HCT116 (cell line): ENCODE results near the gene HIPK3. TPM values are rescaled to one million over a fixed set of nuclear protein-coding genes. Genes with fewer than 3 reads are reported as not detected.

Source experiments
- ATAC-seq: fragments of 200-7000 bp; cut with Tn5 transposase; 2 replicates; pipeline ENCODE4 v1.9.1; 2020; ENCODE audit warnings: mild to moderate bottlenecking, moderate library complexity
- BruUV-seq: library from RNA; stranded (reverse); fragments of 400-500 nt; replicated peaks from 2 replicates; lab custom pipeline; 2021; lab: Mats Ljungman, UMichigan
- CTCF ChIA-PET: fragments of 300-600 bp; sonication (Branson Sonifier 250); formaldehyde crosslinking; loops from one replicate; lab custom pipeline; 2021; ENCODE audit warnings: antibody characterized with exemption; lab: Charles Lee
- POLR2A ChIA-PET: fragments of 300-600, 350-600 bp; sonication (Branson Sonifier 250); formaldehyde crosslinking; loops from one replicate; lab custom pipeline; 2021; ENCODE audit warnings: antibody characterized with exemption; lab: Charles Lee
- RAD21 ChIA-PET, 2 experiments: fragments of 300-600 bp; sonication (Branson Sonifier 250); formaldehyde crosslinking; loops; one replicate each; lab custom pipeline; 2023; ENCODE audit warnings: low total read pairs in 2 of 2; ENCODE audit not compliant: uncharacterized antibody in 2 of 2, unreplicated experiment in 2 of 2, low non-redundant PET in 1 of 2; lab: Charles Lee
- DNase-seq: peaks from one replicate; pipeline ENCODE4 v3.0.0-alpha.2; 2010; ENCODE audit warnings: low read depth, low spot score
- H2AFZ ChIP-seq: fragments of 200-600 bp; shearing (Covaris generic), sonication (generic); 2 replicates; pipeline ENCODE4 v1.6.1; 2017; ENCODE audit warnings: low read depth, mixed run types, mixed read lengths, antibody characterized with exemption, low read length; ENCODE audit not compliant: poor library complexity, severe bottlenecking
- H3K27ac ChIP-seq: 2 replicates; pipeline ENCODE4 v1.5.1; 2012; ENCODE audit warnings: low read depth, low read length
- H3K27me3 ChIP-seq: fragments of 200-600 bp; sonication (generic); 2 replicates; pipeline ENCODE4 v1.6.1; 2016; ENCODE audit warnings: mixed run types, low read length, mixed read lengths; ENCODE audit not compliant: insufficient read depth
- H3K36me3 ChIP-seq, 2 experiments: fragments of 200-500 bp in 1 of 2; fragments of 200-600 bp in 1 of 2; sonication (Bioruptor generic) in 1 of 2; sonication (generic) in 1 of 2; 2 replicates each; pipeline versions ENCODE4 v1.5.1 to v1.6.1; 2014 to 2016; ENCODE audit warnings: low read length in 2 of 2, inconsistent platforms in 1 of 2, mixed read lengths in 1 of 2, mixed run types in 1 of 2; ENCODE audit not compliant: insufficient read depth in 2 of 2, control insufficient read depth in 1 of 2
- H3K4me1 ChIP-seq, 2 experiments: fragments of 200-600 bp in 1 of 2; sonication (generic) in 1 of 2; 2 replicates each; pipeline versions ENCODE4 v1.5.1 to v1.6.1; 2012 to 2017; ENCODE audit warnings: low read length in 2 of 2, inconsistent platforms in 1 of 2, mild to moderate bottlenecking in 1 of 2, mixed read lengths in 1 of 2, mixed run types in 1 of 2, moderate library complexity in 1 of 2; ENCODE audit not compliant: insufficient read depth in 2 of 2, control insufficient read depth in 1 of 2
- H3K4me2 ChIP-seq: fragments of 200-600 bp; sonication (generic); 2 replicates; pipeline ENCODE4 v1.6.1; 2017; ENCODE audit warnings: mixed run types, low read length, mixed read lengths
- H3K4me3 ChIP-seq, 2 experiments: fragments of 200-600 bp in 1 of 2; sonication (generic) in 1 of 2; replicated peaks in 1 of 2; 2 replicates each; pipeline ENCODE4 v1.5.1; 2011 to 2016; ENCODE audit warnings: low read length in 2 of 2, control low read depth in 1 of 2, low read depth in 1 of 2, mild to moderate bottlenecking in 1 of 2, mixed read lengths in 1 of 2, mixed run types in 1 of 2
- H3K79me2 ChIP-seq: fragments of 200-600 bp; sonication (generic); 2 replicates; pipeline ENCODE4 v1.6.1; 2017; ENCODE audit warnings: mild to moderate bottlenecking, mixed run types, low read length, moderate library complexity, mixed read lengths; ENCODE audit not compliant: insufficient read depth
- H3K9ac ChIP-seq: fragments of 200-600 bp; sonication (generic); 2 replicates; pipeline ENCODE4 v1.6.1; 2016; ENCODE audit warnings: low read length, mixed read lengths
- H3K9me2 ChIP-seq: fragments of 200-600 bp; sonication (generic), shearing (Covaris generic); 2 replicates; pipeline ENCODE4 v1.6.1; 2017; ENCODE audit warnings: mixed run types, mild to moderate bottlenecking, moderate library complexity; ENCODE audit not compliant: insufficient read depth
- H3K9me3 ChIP-seq, 2 experiments: fragments of 200-500 bp in 1 of 2; fragments of 200-600 bp in 1 of 2; sonication (Bioruptor generic) in 1 of 2; sonication (generic) in 1 of 2; 2 replicates each; pipeline ENCODE4 v1.6.1; 2014 to 2017; ENCODE audit warnings: low read length in 2 of 2, mixed read lengths in 2 of 2, inconsistent platforms in 1 of 2, low read depth in 1 of 2, mild to moderate bottlenecking in 1 of 2, mixed run types in 1 of 2, moderate library complexity in 1 of 2; ENCODE audit not compliant: control insufficient read depth in 1 of 2, insufficient read depth in 1 of 2
- H4K20me1 ChIP-seq: fragments of 200-600 bp; sonication (generic), shearing (Covaris generic); 2 replicates; pipeline ENCODE4 v1.6.1; 2017; ENCODE audit warnings: mixed run types, mild to moderate bottlenecking, moderate library complexity; ENCODE audit not compliant: insufficient read depth
- EGR1 ChIP-seq: IDR thresholded peaks from 2 replicates; pipeline ENCODE4 v1.6.1; 2012; ENCODE audit warnings: low read depth
- ELF1 ChIP-seq: IDR thresholded peaks from 2 replicates; pipeline ENCODE4 v1.6.1; 2012; ENCODE audit warnings: low read depth, borderline replicate concordance
- EZH2 ChIP-seq: fragments of 200-600 bp; sonication (generic); IDR thresholded peaks from 2 replicates; pipeline ENCODE4 v1.6.1; 2017; ENCODE audit warnings: antibody characterized with exemption, mixed run types
- EZH2phosphoT487 ChIP-seq: fragments of 200-600 bp; IDR thresholded peaks from 2 replicates; pipeline ENCODE4 v1.6.1; 2018; ENCODE audit warnings: antibody characterized with exemption, borderline replicate concordance
- FOSL1 ChIP-seq: IDR thresholded peaks from 2 replicates; pipeline ENCODE4 v1.6.1; 2012; ENCODE audit warnings: low read depth
- JUND ChIP-seq: IDR thresholded peaks from 2 replicates; pipeline ENCODE4 v1.6.1; 2012
- MAX ChIP-seq: IDR thresholded peaks from 2 replicates; pipeline ENCODE4 v1.6.1; 2012
- RAD21 ChIP-seq: IDR thresholded peaks from 2 replicates; pipeline ENCODE4 v1.6.1; 2012; ENCODE audit warnings: low read depth, mild to moderate bottlenecking
- SP1 ChIP-seq: IDR thresholded peaks from 2 replicates; pipeline ENCODE4 v1.6.1; 2012; ENCODE audit warnings: low read depth
- SRF ChIP-seq: IDR thresholded peaks from 2 replicates; pipeline ENCODE4 v1.6.1; 2012; ENCODE audit warnings: low read depth
- TCF7L2 ChIP-seq: IDR thresholded peaks from 2 replicates; pipeline ENCODE4 v1.7.0; 2011; ENCODE audit warnings: borderline replicate concordance, inconsistent platforms; ENCODE audit not compliant: insufficient read depth, insufficient read length; ENCODE audit errors: extremely low read depth
- ZNF274 ChIP-seq: fragments of 200-500 bp; sonication (Bioruptor generic); IDR thresholded peaks from 2 replicates; pipeline ENCODE4 v1.6.1; 2014; ENCODE audit warnings: mild to moderate bottlenecking, low read depth, low read length, inconsistent platforms
- intact Hi-C: fragments of 100-400 bp; cut with micrococcal nuclease; formaldehyde crosslinking; loops from 2 replicates; pipeline ENCODE4 v1.10.0; 2022
- total RNA-seq: library from RNA; stranded (reverse); gene quantifications from one replicate; pipeline ENCODE4 v1.2.1, GENCODE V29; 2021; ENCODE audit not compliant: unreplicated experiment
- TF ChIP-seq, protein P1 (sequence below): IDR thresholded peaks from 2 replicates; pipeline ENCODE4 v1.6.1; 2012
- TF ChIP-seq, protein P2 (sequence below): IDR thresholded peaks from 2 replicates; pipeline ENCODE4 v1.6.1; 2012; ENCODE audit warnings: low read depth

HIPK3 gene
- total RNA-seq, 1 experiment from 2014 or later: 35.2 TPM

- ChIA-PET RAD21 (no interaction called here), POLR2A (no interaction called here)
- H2AFZ ChIP-seq: no peak overlapping the region
- no peak for TF ChIP-seq RAD21
- TF ChIP-seq, all 23 proteins: peak for 0
- intact Hi-C loops: no loop called here
- Histone ChIP-seq H4K20me1 (no peaks in the 10 kb centered on the region), H3K9me2 (no peaks in the 10 kb centered on the region), H3K27ac (no peak overlapping the region), H3K4me1 (peaks cover 0 to 4% of the 10 kb centered on the region in 2 experiments; a peak in 2 of 4 replicates), H3K4me2 (no peak overlapping the region), H3K9ac (no peak overlapping the region), H3K79me2 (peaks cover 63% of the 10 kb centered on the region), H3K27me3 (no peaks in the 10 kb centered on the region), H3K4me3 (no peak overlapping the region), H3K9me3 (no peaks in the 10 kb centered on the region), H3K36me3 (no peaks in the 10 kb centered on the region)
- DNase-seq (no peak), ATAC-seq (no peak)
- CTCF ChIA-PET: no interaction called here
- no TSS peak for BruUV-seq
These were observed 37.6 kb downstream of the HIPK3 start for GRCh38 chr11:33294797-33295196.

DNA sequence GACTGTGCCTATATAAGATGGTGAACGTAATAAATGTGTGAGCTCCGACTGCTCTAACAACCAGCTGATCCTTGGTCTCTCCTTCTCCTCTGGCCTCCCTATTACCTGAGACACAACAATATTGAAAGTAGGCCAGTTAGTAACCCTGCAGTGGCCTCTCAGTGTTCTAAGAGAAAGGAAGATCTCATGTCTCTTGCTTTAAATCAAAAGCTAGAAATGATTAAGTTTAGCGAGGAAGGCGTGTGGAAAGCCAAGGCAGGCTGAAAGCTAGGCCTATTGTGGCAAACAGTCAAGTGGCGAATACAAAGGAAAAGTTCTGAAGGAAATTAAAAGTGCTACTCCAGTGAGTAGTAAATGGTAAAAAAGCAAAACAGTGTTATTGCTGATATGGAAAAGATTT is 39.5 kb downstream of the HIPK3 start:
- no peaks in the 10 kb centered on the region for H4K20me1 ChIP-seq
- H2AFZ ChIP-seq: no peak overlapping the region
- RAD21 ChIA-PET: no interaction called here
- peaks cover 0 to 4% of the 10 kb centered on the region in 2 experiments; a peak in 2 of 4 replicates for H3K4me1 ChIP-seq
- BruUV-seq: no TSS peak
- H3K4me3 ChIP-seq: no peak overlapping the region
- H3K9me2 ChIP-seq: no peaks in the 10 kb centered on the region
- no peaks in the 10 kb centered on the region for H3K9me3 ChIP-seq
- intact Hi-C loops: no loop called here
- TF ChIP-seq EZH2 (no peak), MAX (no peak), FOSL1 (no peak), EGR1 (no peak), ZNF274 (no peak), SRF (no peak), TCF7L2 (no peak), EZH2phosphoT487 (no peak), JUND (no peak), ELF1 (no peak), SP1 (no peak)
- TF ChIP-seq, protein P1, sequence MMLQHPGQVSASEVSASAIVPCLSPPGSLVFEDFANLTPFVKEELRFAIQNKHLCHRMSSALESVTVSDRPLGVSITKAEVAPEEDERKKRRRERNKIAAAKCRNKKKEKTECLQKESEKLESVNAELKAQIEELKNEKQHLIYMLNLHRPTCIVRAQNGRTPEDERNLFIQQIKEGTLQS: no peak
- TF ChIP-seq, protein P2, sequence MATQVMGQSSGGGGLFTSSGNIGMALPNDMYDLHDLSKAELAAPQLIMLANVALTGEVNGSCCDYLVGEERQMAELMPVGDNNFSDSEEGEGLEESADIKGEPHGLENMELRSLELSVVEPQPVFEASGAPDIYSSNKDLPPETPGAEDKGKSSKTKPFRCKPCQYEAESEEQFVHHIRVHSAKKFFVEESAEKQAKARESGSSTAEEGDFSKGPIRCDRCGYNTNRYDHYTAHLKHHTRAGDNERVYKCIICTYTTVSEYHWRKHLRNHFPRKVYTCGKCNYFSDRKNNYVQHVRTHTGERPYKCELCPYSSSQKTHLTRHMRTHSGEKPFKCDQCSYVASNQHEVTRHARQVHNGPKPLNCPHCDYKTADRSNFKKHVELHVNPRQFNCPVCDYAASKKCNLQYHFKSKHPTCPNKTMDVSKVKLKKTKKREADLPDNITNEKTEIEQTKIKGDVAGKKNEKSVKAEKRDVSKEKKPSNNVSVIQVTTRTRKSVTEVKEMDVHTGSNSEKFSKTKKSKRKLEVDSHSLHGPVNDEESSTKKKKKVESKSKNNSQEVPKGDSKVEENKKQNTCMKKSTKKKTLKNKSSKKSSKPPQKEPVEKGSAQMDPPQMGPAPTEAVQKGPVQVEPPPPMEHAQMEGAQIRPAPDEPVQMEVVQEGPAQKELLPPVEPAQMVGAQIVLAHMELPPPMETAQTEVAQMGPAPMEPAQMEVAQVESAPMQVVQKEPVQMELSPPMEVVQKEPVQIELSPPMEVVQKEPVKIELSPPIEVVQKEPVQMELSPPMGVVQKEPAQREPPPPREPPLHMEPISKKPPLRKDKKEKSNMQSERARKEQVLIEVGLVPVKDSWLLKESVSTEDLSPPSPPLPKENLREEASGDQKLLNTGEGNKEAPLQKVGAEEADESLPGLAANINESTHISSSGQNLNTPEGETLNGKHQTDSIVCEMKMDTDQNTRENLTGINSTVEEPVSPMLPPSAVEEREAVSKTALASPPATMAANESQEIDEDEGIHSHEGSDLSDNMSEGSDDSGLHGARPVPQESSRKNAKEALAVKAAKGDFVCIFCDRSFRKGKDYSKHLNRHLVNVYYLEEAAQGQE: no peak
- no peak for ATAC-seq
- no peaks in the 10 kb centered on the region for H3K36me3 ChIP-seq
- H3K27ac ChIP-seq: no peak overlapping the region
- H3K4me2 ChIP-seq: no peak overlapping the region; the same call in 1 of the 2 replicates
- no peaks in the 10 kb centered on the region for H3K27me3 ChIP-seq
- DNase-seq: no peak
- CTCF ChIA-PET: no interaction called here
- peaks cover 62% of the 10 kb centered on the region for H3K79me2 ChIP-seq
- no peak overlapping the region for H3K9ac ChIP-seq
- POLR2A ChIA-PET: no interaction called here
